ENCODE measurements around the gene PLCD1.

- no peak for TF ChIP-seq CTCF (IDR thresholded peaks at IDR 0.05)
- TF ChIP-seq ZFX (IDR thresholded peaks at IDR 0.05; ENCODE audit: borderline replicate concordance) = no peak
Observed at GRCh38 chr3:37964716-37965115, 64.7 kb downstream of the PLCD1 start.
